ENCODE data around the gene GAS2L1.

DNA sequence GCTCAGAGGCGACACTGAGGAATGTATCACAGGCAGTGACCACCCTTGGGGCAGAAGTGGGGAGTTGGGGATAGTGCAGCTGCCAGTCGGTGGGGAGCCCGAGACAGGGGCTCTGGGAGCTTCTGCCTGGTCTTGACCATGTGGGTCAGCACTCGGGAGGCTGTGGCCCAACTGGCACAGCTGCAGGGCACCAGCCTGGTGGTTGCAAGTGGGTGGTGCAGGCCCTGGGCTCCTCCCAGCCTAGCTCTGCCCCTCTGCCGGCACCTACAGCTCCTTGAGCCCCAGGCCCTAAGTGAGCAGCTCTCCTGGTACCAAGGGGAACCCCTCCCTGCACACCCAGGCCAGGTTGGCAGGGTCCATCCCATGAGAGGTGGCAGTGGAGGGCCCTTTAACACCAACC lies 21.6 kb downstream of the GAS2L1 start:
- TF ChIP-seq ZSCAN20 (CRISPR knock-in tag; IDR thresholded peaks at IDR 0.05) (no peak), RAD21 (conservative IDR thresholded peaks at IDR 0.05 in 1 of 2, IDR thresholded peaks at IDR 0.05 in 1 of 2) (no peak), TP53 (CRISPR knock-in tag; IDR thresholded peaks at IDR 0.05) (no peak), CTCF (IDR thresholded peaks at IDR 0.05) (no peak), POLR2A (IDR thresholded peaks at IDR 0.05; ENCODE audit: low read length) (no peak), PBX3 (IDR thresholded peaks at IDR 0.05) (no peak), ESRRA (IDR thresholded peaks at IDR 0.05; ENCODE audit: borderline replicate concordance, low read length) (no peak), CHD4 (IDR thresholded peaks at IDR 0.05; ENCODE audit: borderline replicate concordance) (no peak), HDAC2 (IDR thresholded peaks at IDR 0.05) (no peak), JUNB (IDR thresholded peaks at IDR 0.05) (no peak), BHLHE40 (IDR thresholded peaks at IDR 0.05; ENCODE audit: low read depth, low read length) (no peak)
- TF ChIP-seq, protein P1, sequence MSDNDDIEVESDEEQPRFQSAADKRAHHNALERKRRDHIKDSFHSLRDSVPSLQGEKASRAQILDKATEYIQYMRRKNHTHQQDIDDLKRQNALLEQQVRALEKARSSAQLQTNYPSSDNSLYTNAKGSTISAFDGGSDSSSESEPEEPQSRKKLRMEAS (IDR thresholded peaks at IDR 0.05), result no peak
- TF ChIP-seq, protein P2, sequence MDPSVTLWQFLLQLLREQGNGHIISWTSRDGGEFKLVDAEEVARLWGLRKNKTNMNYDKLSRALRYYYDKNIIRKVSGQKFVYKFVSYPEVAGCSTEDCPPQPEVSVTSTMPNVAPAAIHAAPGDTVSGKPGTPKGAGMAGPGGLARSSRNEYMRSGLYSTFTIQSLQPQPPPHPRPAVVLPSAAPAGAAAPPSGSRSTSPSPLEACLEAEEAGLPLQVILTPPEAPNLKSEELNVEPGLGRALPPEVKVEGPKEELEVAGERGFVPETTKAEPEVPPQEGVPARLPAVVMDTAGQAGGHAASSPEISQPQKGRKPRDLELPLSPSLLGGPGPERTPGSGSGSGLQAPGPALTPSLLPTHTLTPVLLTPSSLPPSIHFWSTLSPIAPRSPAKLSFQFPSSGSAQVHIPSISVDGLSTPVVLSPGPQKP (IDR thresholded peaks at IDR 0.05; ENCODE audit: low read depth, low read length), result no peak
- TF ChIP-seq, protein P3, sequence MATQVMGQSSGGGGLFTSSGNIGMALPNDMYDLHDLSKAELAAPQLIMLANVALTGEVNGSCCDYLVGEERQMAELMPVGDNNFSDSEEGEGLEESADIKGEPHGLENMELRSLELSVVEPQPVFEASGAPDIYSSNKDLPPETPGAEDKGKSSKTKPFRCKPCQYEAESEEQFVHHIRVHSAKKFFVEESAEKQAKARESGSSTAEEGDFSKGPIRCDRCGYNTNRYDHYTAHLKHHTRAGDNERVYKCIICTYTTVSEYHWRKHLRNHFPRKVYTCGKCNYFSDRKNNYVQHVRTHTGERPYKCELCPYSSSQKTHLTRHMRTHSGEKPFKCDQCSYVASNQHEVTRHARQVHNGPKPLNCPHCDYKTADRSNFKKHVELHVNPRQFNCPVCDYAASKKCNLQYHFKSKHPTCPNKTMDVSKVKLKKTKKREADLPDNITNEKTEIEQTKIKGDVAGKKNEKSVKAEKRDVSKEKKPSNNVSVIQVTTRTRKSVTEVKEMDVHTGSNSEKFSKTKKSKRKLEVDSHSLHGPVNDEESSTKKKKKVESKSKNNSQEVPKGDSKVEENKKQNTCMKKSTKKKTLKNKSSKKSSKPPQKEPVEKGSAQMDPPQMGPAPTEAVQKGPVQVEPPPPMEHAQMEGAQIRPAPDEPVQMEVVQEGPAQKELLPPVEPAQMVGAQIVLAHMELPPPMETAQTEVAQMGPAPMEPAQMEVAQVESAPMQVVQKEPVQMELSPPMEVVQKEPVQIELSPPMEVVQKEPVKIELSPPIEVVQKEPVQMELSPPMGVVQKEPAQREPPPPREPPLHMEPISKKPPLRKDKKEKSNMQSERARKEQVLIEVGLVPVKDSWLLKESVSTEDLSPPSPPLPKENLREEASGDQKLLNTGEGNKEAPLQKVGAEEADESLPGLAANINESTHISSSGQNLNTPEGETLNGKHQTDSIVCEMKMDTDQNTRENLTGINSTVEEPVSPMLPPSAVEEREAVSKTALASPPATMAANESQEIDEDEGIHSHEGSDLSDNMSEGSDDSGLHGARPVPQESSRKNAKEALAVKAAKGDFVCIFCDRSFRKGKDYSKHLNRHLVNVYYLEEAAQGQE (IDR thresholded peaks at IDR 0.05), result no peak

Measured in A549 (cell line).